ENCODE data around the gene COX6B1.
"Not testable (repeated sequence)": the region's sequence is repeated elsewhere in the genome, so short reads cannot be mapped to it uniquely, and the experiment has no call there.

Gene COX6B1

GRCh38 chr19:35666251-35666913 is 18.3 kb downstream of the COX6B1 start, which contains the start of gene UPK1A:
UPK1A (plus strand) TSS chr19:35666517; CDS start chr19:35666813, 296 bp downstream.
- DNase-seq: no peak

- DNase-seq: no peak
Observed at GRCh38 chr19:35669566-35669965, 21.4 kb downstream of the COX6B1 start.

DNA sequence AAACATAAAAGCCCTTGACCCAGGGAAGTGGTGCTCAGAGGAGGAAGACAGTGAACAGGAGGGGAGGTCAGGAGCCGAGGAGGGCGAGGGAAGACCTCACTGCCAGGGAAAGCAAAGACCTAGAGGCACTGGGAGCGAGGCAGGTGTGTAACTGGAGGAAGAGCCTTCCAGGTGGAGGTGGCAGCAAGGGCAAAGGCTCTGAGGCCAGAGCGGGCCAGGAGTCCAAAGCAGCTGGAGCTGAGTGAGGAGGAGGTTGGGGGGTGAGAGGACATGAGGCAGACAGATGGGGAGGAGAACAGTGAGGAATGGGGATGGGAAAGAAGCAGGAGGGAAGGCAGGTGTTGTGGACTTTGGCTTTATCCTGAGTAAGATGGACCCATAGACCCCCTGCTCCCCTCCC is 21.9 kb downstream of the COX6B1 start:
- no peak for DNase-seq

DNA sequence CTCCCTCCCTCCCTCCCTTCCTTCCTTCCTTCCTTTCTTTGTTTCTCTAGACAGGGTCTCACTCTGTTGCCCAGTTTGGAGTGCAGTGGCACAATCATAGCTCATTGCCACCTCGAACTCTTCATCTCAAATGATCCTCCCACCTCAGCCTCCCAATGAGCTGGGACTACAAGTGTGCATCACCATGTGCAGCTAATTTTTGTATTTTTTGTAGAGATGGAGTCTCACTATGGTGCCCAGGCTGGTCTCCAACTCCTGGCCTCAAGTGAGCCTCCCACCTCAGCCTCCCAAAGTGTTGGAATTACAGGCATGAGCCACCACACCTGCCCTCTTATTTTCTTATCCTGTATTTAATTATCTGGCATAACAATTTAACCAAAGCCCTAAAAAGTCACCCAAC is 22.6 kb downstream of the COX6B1 start:
- no peak for DNase-seq

DNA sequence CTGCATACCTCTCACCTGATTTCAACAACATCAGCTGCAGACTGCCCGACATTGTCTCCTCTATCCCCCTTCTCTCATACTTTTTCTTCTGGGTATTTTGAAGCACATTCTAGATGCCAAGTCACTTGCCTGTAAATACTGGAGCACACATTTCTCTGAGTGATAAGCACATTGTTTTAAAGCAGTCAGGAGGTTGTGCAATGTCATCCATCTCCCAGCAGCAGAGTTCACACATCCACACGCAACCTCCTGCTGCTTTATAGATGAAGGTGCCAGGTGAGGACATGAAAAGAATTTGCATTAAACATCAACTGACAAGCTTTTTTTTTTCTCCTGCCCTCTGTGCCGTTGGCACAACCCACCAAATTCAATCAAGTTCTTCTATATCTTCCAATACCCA is 23.7 kb downstream of the COX6B1 start:
- no peak for DNase-seq

DNA sequence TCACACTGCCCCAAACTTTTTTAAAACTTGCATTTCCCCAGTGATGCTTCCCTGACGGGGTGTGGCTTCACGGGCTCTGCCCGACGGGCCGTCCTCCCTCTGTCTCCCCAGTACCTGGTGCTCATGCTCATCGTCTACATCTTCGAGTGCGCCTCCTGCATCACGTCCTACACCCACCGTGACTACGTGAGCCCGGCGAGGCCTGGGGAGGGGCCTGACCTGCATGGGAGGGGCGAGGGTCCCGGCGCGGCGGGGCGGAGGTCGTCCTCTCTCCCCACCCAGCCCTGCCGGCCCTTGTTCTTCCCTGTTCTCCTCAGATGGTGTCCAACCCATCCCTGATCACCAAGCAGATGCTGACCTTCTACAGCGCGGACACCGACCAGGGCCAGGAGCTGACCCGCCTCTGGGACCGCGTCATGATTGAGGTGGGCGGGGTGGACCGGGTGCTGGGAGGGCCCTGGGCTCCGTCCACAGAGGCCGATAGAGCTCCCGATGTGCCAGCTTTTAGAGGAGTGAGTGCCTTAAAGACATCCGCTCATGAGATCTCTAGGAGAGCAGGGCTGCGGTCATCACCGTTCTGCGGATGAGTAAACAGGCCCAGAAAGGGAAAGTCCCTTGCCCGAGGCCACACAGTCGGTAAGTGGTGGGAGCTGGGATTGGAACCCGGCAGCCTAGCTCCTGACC is 25.1 kb downstream of the COX6B1 start:
- DNase-seq: no peak

DNA sequence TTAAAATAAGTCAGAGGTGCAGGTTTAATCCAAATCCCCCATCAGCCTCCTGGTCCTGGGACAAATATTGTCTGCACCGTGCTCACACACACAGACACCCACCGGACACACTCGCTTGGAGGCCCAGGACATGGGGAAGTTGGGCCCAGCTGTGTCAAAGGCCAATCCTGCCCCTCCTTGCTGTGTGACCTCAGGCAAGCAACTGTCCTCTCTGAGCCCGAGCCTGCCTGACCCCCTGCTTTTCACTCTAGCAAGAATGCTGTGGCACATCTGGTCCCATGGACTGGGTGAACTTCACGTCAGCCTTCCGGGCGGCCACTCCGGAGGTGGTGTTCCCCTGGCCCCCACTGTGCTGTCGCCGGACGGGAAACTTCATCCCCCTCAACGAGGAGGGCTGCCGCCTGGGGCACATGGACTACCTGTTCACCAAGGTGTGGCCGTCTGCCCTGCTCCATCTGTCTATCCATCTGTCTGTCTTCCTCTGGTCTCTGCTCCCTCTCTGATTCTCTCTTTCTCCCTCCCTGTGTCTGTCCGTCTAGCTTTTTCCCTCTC is 27.5 kb downstream of the COX6B1 start:
- no peak for DNase-seq

- no peak for DNase-seq
Observed at GRCh38 chr19:35689836-35690235, 41.7 kb downstream of the COX6B1 start.

- DNase-seq: not testable (repeated sequence)
Observed at GRCh38 chr19:35691106-35691505, 43.0 kb downstream of the COX6B1 start.

DNA sequence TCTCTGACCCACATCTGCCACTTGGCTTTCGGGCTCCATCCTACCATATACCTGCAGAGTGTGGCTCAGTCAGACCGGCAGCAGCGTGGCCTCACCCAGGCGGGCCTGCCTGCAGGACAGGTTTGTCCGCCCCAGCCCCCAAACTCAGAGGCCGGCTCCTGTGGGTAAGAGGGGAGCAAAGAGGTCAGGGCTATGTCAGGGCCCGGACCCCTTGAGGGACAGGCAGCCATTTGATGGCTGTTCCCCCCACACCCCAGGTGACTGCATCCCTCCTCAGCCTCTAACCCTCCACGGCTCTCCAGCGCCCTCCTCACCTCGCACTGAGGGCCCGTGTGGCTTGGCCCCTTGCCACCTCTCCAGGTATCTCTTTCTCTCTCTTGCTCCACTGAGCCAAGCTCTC is 43.9 kb downstream of the COX6B1 start:
- no peak for DNase-seq

DNA sequence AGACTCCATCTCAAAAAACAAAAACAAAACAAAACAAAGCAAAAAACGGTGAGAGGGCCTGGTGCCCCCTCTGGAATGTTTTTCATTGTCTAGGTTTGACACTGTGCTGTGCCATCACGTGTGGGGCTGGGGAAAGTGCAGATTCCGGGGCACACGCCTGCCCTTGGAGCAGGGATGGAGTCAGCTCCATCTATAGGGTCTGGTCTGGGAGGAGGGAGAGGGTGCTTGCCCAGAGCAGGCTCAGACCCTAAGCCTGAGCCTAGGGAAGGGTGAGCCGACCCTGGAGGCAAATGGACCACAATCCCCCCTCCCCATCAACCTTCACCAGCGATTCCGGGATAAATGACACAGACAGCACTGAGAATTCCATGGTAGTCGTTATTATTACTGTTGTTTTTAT is 45.3 kb downstream of the COX6B1 start:
- no peak for DNase-seq

DNA sequence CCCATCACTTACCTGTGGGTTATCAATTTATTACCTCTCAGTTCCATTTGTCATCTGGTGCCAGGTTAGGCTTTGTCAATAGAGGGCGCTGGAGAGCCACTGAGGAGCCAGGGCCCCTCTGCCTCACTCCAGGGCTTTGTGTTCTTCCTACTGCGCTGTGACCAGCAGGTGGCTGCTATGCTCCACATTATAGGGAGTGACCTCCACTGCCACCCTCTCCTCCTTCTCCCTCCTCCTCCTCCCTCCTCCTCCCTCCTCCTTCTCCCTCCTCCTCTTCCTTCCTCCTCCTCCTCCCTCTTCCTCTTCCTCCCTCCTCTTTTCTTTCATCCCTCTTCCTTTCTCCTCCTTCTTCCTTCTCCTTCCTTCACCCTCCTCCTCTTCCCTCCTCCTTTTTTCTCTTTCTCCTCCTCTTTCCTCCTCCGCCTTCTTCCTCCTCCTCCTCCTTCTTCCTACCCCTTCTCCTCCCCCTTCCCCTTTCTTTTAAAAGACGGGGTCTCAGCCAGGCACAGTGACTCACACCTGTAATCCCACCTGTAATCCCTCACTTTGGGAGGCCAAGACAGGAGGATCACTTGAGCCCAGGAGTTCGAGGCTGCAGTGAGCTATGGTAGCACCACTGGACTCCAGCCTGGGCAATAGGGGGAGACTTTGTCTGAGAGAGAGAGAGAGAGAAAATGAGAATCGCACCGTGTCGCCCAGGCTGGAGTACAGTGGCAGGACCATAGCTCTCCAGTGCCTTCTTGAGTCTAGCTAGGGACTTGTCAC is 45.9 kb downstream of the COX6B1 start:
- DNase-seq: peak; percentile 65 to 82 (median 80)

DNA sequence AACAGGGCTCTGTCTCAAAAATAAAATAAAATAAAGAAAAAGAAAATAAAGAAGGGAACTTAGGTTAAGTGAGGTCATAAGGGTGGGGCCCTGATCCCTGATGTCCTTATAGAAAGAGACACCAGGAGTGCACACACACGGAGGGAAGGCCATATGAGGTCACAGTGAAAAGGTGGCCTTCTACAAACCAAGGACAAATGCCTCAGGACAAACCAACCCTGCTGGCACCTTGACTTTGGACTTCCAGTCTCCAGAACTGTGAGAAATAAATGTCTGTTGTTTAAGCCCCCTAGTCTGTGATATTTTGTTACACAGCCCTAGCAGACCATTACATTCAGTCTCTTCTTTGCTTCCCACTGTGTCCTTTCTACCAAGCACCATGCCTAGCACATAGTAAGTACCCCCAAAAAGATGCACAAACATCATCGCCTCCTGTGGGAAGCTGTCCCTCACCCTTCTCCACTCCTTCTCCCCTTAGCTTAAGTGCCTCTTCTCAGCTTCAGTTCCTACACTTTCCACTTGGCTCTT is 47.8 kb downstream of the COX6B1 start:
- no peak for DNase-seq

DNA sequence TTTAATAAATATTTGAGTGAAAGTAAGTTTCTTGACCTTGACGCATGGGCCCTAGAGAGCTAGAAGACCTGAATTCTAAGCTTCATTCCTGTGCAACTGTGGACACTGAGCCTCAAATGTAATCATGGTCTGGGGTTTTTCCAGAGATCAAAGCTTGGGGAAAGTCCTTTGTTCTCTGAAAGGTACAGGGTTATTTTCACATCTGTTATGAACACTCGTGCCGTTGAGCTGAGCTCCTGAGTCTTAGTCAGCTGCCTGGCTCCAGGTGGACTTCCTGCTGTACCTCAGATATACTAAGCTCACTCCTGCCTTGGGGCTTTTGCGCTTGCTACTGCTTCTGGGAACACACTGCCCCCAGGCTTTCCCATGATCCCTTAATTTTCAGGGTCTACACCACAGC is 48.7 kb downstream of the COX6B1 start:
- DNase-seq: no peak

- peak; percentile 74 to 87 (median 80) for DNase-seq
Observed at GRCh38 chr19:35702223-35703012, 54.3 kb downstream of the COX6B1 start.

DNA sequence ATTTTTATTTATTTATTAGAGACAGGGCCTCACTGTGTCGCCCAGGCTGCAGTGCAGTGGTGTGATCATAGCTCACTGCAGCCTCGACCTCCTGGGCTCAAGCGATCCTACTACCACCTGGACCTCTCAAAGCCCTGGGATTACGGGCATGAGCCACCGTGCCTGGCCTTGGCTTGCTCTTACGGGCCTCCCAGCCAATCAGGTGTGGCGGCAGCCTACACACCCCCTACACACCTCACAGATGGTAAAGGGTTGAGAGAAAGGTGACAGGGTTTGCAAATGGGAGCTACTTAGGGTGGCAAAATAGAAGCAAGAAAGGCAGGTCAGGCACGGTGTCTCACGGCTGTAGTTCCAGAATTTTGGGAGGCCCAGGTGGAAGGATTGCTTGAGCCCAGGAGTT is 55.2 kb downstream of the COX6B1 start:
- DNase-seq: no peak

DNA sequence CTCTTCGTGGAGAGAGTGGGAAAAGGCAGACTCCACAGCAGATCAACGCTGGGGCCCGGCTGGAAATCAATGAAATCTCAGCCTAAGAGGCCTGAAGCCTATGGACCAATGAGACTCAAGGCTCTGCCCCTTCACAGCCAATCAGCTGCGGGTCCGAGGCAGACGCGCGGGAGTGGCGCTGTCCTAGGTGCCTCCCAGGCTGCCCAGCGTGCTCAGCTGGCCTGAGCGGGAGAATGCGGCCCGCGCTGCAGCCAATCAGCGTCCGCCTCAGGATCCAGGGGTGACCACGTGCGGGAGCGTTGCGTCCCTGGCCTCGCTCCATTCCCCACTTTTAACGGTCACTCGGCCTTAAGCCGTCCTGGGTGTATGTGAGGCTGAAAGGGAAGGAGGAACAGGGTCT is 56.1 kb downstream of the COX6B1 start, which contains the start of gene ZBTB32:
Gene ZBTB32, plus strand, starts transcription at position 341 of the 400 bp plus-strand sequence. CDS start 10,069 bp downstream, outside the sequence.
- no peak for DNase-seq

Data from activated naive CD4-positive, alpha-beta T cell (primary cell).